GM10266 (cell line): ENCODE results near the gene DCUN1D5.

ENCODE experiments used
- DNase-seq: peaks from one replicate; pipeline ENCODE4 v3.0.0; 2012; ENCODE audit errors: extremely low spot score
- CTCF ChIP-seq: IDR thresholded peaks from 2 replicates; pipeline ENCODE4 v1.5.1; 2012; ENCODE audit warnings: mild to moderate bottlenecking, low read depth; ENCODE audit not compliant: control insufficient read depth, insufficient read depth; ENCODE audit errors: missing control alignments

Gene DCUN1D5

DNA sequence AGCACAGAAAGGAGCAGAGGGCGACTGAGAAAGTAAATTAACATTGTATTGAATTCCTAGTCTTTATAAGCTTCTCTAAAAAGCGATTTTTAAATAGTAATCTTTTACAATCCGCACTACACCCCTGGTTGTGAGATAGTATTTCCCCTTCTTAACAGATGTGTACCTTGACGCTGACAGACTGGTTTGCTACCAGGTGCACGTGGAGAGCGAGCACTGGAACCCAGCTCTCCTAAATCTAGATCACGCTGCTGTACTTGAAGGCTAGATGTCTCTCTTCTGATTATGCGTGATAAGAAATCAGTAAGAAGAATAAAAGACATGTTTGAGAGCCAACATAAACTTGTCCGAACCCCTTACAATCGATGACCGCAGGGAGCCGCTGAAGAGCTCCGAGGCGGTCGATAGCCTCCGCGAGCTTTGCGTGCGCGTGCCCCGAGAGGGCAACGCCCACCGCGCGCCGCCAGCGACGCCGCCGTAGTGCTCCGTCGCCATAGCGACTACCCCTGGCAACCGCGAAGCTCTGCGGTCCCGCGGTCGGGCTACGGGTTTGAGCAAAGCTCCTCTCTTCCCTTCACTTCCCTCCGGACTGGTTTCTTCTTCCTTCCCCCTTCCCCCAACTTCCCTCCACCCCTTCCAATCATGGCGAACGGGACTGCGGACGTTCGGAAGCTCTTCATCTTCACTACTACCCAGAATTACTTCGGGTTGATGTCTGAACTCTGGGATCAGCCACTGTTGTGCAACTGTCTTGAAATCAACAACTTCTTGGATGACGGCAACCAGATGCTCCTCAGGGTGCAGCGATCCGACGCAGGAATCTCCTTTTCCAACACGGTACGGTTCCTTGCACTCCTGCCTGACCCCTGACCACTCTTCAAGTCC is 17.2 kb upstream of the DCUN1D5 start, which contains the start of gene DYNC2H1:
Gene DYNC2H1, plus strand, starts transcription at position 494 of the 885 bp plus-strand sequence. Its CDS starts 149 bp downstream, at position 643.
- TF ChIP-seq CTCF = peak; percentile 65
- peak; percentile 87 for DNase-seq

DNA sequence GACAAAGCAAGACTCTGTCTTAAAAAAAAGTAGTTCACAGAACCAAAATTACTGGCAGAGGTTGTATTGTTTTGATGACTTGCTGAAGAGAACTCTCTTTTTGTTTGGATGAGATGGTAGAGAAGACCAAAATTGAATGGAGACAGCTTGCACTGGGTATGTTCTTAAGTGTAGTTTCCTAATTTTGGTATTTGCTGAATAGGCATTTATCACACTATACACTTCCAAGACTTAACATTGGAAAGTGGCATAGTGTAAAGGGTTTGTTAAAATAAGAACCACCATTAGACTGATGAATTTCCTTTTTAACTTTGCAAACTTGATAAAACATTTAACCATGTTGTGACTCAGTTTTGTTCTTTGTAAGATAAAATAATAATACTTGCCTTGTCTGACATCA is 5.3 kb upstream of the DCUN1D5 start:
- no peak for TF ChIP-seq CTCF

GRCh38 chr11:103091064-103091800 is 728 bp downstream of the DCUN1D5 start:
- no peak for TF ChIP-seq CTCF
- DNase-seq = peak; percentile 47

More for the DNA sequence above, 5.3 kb upstream of the DCUN1D5 start:
- no peak for DNase-seq

DNA sequence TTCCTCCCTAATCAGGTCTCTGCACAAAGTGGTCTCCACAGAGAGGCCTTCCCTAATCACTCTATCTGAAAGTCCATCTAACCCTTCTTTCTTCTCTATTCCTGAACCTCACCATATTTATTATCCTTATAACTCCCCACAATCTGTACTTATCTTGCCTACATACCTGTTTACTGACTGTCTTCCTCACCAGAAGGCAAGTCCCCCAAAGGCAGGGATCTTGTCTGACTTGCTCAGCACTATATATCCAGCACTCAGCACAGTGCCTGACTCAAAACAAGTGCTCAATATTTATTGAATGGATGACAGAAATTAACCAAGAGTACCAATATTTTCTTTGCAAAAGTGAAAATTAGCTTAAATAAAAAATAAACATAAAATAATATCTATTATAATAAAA is 5.5 kb downstream of the DCUN1D5 start:
- DNase-seq = no peak
- TF ChIP-seq CTCF = no peak

DNA sequence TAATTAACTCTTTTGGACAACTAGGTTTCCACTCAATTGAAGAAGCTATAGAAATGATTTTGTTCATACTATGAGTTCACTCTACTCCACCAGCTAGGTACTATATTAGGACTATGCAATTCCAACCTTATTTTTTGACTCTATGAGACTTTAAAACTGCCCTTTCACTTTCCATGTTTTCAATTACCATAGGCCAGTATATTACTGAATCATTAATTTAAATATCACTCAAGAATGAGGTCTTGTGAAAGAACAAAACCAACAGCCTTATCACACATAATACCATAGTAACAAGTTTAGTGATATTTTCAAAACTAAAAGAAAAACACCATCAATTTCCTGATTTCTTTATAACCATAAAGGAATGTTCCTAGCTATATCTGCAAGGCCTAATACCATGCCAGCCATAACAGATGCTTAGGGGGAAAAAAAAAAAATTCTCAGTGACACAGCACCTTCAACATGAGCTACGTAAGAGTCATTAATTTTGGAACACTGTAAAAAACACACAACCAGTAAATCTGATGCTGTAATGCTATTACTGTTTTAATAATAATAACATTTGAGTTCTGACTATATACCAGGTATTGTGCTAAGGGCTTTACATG is 6.1 kb downstream of the DCUN1D5 start:
- DNase-seq = no peak
- TF ChIP-seq CTCF = no peak

DNA sequence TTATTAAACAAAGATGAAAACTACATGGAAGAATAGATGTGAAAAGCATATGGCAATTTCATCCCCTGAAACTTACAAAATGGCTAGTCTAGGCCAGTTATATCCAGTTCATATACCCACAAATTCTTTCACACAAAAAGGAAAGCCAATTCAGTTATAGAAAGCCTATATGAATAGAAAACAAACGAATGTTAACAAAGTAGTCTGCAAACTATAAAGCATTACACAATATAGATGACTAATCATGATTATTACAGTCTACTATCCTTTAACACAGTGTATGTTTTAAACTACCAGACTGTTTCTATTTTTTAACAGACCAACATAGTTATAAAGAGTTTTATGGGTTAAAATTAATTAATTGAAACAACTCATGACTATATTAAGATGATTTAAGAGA is 12.1 kb downstream of the DCUN1D5 start:
- no peak for DNase-seq
- no peak for TF ChIP-seq CTCF
